LNCaP clone FGC (cell line): ENCODE data around the gene SAMD13.

ENCODE experiments used
- DNase-seq: peaks from one replicate; pipeline ENCODE4 v3.0.0-alpha.2; 2011; ENCODE audit warnings: low read depth
- H3K4me3 ChIP-seq: 2 replicates; pipeline ENCODE4 v1.5.1; 2011; ENCODE audit warnings: mild to moderate bottlenecking, low read depth, low read length, control low read depth
- CTCF ChIP-seq: IDR thresholded peaks from 2 replicates; pipeline ENCODE4 v1.5.1; 2012; ENCODE audit warnings: mild to moderate bottlenecking; ENCODE audit not compliant: control insufficient read depth, insufficient read depth; ENCODE audit errors: extremely low read depth

Gene SAMD13

GRCh38 chr1:84358695-84359094 is 57.2 kb downstream of the SAMD13 start:
- no peak for TF ChIP-seq CTCF

GRCh38 chr1:84360316-84360715 is 58.8 kb downstream of the SAMD13 start:
- DNase-seq, result no peak
- TF ChIP-seq CTCF, result no peak
- no peak overlapping the region for H3K4me3 ChIP-seq

More at GRCh38 chr1:84358695-84359094, 57.2 kb downstream of the SAMD13 start:
- no peak for DNase-seq
- no peak overlapping the region for H3K4me3 ChIP-seq

GRCh38 chr1:84361796-84362195 is 60.3 kb downstream of the SAMD13 start:
- no peak for TF ChIP-seq CTCF
- DNase-seq, result no peak
- H3K4me3 ChIP-seq, result no peak overlapping the region

- no peak overlapping the region for H3K4me3 ChIP-seq
- no peak for TF ChIP-seq CTCF
- no peak for DNase-seq
Measured at GRCh38 chr1:84363019-84363418, 61.5 kb downstream of the SAMD13 start.

GRCh38 chr1:84363622-84364021 is 62.1 kb downstream of the SAMD13 start:
- H3K4me3 ChIP-seq, result no peak overlapping the region
- DNase-seq, result no peak
- no peak for TF ChIP-seq CTCF

- no peak overlapping the region for H3K4me3 ChIP-seq
- no peak for TF ChIP-seq CTCF
- DNase-seq, result no peak
Measured at GRCh38 chr1:84365225-84366221, 64.0 kb downstream of the SAMD13 start.
